Measurements from ENCODE around the gene KIFAP3.
"Not testable (repeated sequence)": the region's sequence is repeated elsewhere in the genome, so short reads cannot be mapped to it uniquely, and the experiment has no call there.

The KIFAP3 gene

DNA sequence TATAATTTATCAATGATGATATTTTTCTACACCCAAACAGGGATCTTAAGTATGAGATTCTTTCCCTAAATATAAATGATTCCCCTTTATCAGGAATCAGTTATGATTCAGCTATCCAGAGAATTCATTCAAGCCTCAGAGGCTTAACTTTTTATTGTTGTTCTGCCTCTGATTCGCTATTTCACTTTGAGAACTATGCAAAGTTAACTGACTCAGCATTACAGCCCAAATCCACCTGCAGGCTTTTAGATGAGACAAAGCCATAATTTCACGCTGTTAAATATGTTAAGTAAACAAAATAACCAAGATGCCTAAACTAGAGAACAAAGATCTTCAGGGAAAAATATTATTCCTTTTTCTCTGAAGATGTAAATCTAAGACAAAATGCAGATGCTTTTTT is 189.3 kb downstream of the KIFAP3 start:
- no peak for DNase-seq

DNA sequence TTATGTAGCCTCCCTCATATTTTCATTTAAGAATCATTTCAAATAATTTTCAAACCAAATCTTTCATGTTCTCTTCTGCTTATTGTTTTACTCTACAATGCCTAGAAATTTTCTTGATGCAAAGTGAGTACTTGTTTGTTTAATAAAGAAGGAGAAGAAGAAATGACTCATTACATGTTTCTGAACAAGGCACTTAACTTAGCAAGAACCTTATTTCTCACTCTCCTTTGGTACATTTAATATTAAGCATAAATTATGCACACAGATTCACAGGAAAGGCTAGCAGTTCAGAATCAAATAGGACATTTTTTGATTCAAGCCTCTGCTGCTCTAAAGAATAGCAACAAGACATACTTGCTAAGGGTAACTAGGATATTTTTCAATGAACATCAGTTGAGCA is 189.9 kb downstream of the KIFAP3 start:
- DNase-seq = no peak

DNA sequence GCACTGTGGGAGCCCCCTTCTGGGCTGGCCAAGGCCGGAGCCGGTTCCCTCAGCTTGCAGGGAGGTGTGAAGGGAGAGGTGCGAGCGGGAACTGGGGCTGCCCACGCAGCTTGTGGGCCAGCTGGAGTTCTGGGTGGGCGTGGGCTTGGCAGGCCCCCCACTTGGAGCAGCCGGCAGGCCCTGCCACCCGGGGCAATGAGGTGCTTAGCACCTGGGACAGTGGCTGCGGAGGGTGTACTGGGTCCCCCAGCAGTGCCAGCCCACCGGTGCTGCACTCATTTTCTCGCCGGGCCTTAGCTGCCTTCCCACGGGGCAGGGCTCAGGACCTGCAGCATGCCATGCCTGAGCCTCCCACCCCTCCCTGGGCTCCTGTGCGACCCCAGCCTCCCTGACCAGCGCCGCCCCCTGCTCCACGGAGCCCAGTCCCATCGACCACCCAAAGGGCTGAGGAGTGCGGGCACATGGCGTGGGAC is 192.4 kb downstream of the KIFAP3 start:
- no peak for DNase-seq

DNA sequence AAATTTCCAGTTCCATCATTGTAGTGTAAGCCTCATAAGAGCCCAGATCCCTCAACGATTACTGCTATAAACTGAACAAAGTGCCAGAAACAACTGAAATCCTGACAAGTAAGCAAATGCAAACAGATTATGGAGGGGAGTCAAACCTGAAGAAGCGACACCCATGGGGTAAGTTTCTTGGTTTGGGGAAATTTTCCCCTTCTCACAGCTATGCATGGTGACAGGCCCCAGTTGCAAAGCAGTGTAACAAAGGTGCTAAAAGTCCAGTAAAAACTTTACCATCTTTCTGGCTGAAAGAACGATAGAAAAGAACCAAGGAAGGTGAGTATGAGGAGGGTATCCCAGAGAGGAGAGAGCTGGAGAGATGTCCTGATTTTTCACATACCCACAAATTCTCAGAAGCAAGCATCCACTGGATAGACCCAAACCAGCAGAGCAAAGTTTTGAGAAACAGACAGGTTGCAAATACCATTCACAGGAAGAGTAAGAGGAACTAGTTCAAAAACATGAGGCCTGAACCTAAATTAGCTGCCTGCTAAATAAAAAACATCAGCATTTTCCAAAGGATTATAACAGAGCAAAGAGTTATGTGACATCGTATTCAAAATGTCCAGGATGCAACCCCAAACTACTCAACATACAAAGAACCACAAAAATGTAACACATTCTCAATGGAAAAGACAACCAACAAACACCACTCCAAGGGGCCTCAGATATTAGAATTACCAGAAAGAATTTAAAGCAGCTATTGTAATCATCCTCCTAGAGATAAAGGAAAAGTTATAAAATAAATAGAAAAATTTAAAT is 195.3 kb downstream of the KIFAP3 start:
- DNase-seq = no peak

DNA sequence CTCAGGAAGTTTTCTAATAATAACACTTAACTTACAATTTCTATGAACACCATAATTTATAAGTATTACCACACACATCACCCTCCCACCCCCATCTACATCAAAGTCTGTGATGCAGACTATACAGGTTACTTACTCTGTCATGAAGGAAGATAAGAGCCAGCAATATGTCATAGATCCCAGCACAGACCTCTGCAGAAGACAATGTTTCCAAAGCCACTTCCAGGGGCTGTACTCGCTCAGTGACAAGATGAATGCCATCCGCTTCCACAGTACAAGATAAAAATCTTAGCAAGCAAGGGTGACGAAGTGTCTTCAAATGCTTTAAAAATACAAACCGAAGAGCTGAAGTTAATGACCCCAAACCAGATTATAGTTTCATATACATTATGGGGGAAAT is 196.0 kb downstream of the KIFAP3 start:
- no peak for DNase-seq

DNA sequence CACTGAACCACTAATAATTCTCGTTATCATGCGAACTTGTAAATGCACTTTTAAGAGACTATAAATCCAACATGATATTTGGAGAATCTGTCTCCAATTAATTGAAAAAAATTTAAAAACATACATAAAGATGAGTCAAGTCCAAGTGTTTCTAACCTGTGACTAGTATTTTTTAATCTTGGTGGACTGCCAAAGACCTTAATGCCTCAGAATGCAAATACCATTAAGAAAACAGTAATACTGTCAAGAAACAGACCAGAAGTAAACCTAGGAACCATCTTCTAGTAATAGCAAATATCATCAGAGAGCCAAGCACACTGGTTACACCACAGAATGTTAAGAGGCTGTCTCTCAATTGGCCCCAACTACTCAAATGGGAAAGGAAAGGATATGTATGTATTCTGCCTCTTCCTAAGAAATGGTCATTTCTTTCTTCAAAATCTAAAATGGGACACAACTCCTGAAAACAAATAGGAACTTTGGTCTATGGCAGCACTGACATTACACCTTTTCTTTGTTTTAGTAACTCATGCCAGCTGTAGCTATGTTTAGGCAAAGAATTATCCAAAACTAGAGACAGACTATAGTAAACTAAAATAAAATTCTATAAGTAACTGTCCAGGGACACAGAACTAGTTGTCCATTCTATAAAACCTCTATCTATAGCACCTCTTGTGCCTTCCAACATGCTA is 196.5 kb downstream of the KIFAP3 start:
- DNase-seq = no peak

DNA sequence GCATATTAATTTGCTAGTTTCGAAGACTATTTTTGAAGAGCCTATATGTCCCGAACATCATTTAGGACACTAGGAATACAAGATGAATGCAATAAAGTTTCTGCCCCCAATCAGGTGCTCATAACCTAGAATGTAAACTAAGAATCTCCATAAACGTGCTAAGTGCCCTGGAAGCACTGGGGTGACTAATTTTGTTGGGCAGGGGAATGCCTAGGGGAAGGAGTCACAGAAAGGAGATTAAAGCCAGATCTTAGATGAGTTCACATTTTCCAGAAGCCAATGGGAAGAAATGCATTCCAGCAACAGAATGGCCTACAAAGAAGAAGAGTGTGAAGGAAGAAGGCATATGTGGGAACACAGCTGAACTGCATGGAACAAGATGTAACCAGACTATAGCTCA is 200.3 kb downstream of the KIFAP3 start:
- no peak for DNase-seq

DNA sequence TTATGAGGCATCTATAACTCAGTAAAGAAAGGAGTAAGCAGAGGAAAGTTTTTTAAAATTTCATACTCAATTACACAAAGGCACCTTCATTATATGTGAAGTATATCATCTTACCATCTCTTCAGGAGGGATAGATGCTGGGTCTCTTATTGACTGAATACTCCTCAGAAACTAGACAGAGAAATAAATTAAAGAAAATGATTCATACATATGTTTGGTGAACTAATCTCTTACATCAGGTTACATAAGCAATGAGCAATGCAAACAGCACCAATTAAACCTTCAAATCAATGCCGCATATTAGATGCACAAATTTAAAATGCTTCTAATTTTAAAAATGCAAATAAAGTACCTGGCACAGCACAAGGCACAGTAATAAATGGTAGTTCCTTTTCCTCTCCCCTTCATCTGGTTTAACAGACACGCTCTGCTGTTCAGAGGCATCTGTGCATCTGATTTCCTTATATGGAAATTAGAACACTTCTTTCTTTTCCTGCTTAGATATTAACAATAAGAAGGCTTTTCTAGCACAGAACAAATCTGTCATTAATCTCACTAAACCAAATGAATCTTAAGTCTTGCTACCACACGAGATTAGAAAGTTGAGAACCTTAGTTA is 200.8 kb downstream of the KIFAP3 start:
- DNase-seq = no peak

DNA sequence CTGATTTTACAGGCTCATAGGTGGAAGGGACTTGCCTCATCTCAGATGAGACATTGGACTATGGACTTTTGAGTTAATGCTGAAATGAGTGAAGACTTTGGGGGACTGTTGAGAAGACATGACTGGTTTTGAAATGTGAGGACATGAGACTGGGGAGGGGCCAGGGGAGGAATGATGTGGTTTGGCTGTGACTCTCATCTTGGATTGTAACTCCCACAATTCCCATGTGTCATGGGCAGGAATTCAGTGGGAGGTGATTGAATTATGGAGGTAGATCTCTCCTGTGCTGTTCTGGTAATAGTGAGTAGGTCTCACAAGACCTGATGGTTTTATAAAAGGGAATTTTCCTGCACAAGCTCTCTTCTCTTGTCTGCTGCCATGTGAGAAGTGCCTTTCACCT is 201.6 kb downstream of the KIFAP3 start:
- DNase-seq = no peak

DNA sequence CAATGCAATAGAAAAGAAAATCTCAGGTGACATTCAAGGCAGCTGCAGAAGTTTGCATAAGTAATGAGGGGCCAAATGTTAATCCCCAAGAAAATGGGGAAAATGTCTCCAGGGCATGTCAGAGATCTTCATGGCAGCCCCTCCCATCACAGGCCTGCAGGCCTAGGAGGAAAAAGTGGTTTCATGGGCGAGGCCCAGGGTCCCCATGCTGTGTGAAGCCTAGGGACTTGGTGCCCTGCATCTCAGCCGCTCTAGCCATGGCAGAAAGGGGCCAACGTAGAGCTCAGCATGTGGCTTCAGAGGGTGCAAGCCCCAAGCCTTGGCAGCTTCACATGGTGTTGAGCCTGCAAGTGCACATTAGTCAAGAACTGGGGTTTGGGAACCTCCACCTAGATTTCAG is 202.5 kb downstream of the KIFAP3 start:
- DNase-seq = not testable (repeated sequence)
